Stimulated activated CD4-positive, alpha-beta T cell treated with anti-CD3 and anti-CD28 coated beads, Interleukin-12 subunit alpha, Interleukin-12 subunit beta, amount 100 ng/mL, for 4 hours (primary cell): ENCODE results near the gene UBE2E1.

Experiments used
- DNase-seq: peaks from one replicate; pipeline ENCODE4 v3.0.0-alpha.2; 2020

The UBE2E1 gene

GRCh38 chr3:23805633-23806533 lies at the start of gene UBE2E1:
Gene UBE2E1, plus strand, starts transcription at chr3:23805955. Its CDS starts 1,315 bp downstream, at chr3:23807270.
- peak; percentile 54 for DNase-seq

GRCh38 chr3:23756206-23756840 lies 49.4 kb upstream of the UBE2E1 start:
- DNase-seq, result no peak

DNA sequence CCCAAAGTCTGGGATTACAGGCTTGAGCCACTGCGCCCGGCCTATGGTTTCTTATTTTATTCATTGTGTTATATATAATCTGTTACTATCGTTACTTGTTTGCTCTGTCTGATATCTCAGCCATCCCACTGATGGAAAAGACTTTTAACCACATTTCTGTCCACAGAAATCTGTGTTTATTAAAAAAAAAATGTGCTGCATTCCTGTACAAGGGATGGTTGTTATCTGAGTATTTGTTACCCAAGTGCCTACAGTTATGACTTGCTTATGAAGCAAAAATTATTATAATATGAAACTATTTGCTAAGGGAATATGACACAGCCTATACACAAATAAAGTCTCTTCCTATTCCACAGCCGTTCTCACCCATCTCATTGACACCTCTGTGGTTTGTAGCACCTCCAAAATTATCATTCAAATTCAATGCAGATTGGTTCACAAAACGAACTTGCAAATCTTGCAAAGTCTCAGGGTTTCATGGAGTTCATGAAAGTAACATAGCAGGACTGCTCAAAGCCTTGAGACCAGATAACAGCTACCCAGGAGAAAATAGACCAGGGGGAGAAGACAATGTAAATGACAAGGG lies 47.4 kb upstream of the UBE2E1 start:
- no peak for DNase-seq

DNA sequence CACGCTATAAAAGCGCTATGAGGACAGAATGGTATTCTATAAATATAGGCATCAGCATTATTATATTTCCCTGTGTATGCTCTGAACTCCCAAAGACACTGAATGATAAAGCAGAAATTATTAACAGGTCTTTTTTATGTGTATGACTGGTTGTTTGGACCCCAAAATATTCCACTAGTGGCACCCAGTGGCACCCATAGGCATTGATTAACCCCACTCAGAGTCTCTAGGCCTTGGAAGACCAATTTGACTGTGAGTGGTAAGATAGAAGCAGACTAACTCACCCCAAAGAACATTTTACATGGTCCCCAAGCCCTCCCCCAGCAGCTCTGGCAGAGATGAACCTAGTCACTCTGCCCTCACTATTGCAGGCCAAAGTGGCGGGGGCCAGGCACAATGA lies 45.4 kb upstream of the UBE2E1 start:
- no peak for DNase-seq

- no peak for DNase-seq
Observed at GRCh38 chr3:23760871-23761373, 44.8 kb upstream of the UBE2E1 start.

GRCh38 chr3:23761440-23761896 lies 44.3 kb upstream of the UBE2E1 start:
- DNase-seq, result no peak

DNA sequence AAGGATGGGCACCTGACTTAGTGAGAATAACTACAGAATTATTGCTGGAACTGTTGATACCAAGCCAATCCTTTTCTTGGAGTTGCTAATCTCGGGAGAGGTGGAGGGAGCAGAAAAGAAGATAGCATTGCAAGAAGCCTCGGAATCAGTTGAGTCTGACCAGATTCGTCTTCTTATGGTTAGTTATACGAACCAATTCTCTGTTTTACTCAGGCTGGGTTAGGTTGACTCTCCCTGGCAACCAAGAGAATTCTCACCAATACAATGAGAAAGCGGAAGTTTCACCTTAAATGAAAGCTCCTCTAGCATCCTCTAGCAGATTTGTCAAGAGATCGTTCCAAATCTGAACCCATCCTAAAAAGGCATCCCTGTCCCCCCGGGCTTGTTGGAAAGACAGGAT lies 43.5 kb upstream of the UBE2E1 start:
- no peak for DNase-seq

DNA sequence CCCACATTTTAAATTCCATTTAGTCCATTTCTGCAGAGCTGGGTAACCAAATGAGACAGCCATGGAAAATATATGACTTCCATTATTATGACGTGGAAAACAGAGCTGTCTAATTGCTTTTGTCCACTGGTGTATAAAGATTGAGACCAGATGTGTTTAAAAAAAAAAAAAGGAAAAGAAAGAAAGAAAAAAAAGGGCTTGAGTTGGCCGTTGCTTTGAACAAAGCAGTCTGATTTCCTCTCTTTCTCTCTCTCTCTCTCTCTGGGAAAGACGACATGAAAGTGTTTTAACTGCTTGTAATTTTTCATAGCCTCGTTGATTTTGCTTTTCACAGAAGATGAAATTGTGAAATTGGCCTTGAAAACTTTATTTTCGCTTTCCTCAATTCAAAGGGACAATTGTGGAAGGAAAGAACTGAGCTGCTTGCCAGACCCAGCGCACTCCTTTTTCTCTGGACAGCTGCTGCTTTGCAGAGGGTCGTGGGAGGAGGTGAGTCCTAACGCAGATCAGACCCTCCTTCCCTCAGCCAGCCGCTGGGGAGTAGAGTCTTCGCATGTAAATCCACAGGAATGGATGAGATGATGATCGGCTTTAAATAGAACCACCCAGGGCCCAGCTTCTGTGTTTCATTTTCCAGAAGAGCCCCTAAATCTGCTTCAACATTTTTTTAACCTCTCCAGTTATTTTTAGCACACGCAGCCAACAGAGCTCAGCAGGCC lies 42.8 kb upstream of the UBE2E1 start:
- no peak for DNase-seq

DNA sequence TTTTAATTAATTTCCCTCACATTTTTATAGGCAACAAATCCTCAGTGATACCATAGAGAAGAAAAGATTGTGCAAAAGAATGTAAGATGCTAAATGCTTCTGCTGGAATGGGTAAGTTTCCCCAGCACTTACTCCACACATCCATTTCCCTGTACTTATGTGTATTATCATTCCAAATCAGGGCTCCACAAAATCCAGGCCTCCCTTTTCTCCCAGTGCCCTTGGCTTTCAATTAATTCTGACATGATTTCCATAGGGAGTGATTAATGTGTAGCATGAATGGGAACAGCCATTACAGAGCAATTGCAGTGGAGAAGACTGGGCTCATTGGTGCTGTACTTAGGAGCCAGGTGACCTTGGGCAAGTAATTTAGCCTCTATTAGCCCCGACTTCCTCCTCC lies 41.3 kb upstream of the UBE2E1 start:
- no peak for DNase-seq

DNA sequence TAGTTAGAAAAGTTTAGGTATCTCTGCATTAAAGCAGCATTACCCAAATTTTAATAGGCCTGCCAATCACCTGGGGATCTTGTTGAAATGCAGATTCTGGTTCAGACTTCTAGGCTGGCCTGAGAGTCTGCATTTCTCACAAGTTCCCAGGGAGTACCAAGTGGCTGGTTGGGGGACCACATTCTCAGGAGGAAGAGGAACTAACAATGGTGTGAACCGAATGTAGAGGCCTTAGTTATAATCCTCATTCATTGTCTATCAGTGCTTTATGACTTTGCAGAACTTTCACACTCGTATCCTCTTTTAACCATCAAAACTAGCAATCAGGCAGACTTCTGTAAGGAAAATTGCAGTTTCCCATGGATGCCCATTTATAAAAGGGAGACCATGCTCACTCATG lies 38.2 kb upstream of the UBE2E1 start:
- DNase-seq, result no peak

GRCh38 chr3:23775254-23775909 lies 30.4 kb upstream of the UBE2E1 start:
- DNase-seq, result no peak

- DNase-seq, result no peak
Observed at GRCh38 chr3:23776352-23776891, 29.3 kb upstream of the UBE2E1 start.

- DNase-seq, result no peak
Observed at GRCh38 chr3:23778446-23778845, 27.3 kb upstream of the UBE2E1 start.

- DNase-seq, result no peak
Observed at GRCh38 chr3:23779841-23780240, 25.9 kb upstream of the UBE2E1 start.

- DNase-seq, result no peak
Observed at GRCh38 chr3:23781051-23781450, 24.7 kb upstream of the UBE2E1 start.

DNA sequence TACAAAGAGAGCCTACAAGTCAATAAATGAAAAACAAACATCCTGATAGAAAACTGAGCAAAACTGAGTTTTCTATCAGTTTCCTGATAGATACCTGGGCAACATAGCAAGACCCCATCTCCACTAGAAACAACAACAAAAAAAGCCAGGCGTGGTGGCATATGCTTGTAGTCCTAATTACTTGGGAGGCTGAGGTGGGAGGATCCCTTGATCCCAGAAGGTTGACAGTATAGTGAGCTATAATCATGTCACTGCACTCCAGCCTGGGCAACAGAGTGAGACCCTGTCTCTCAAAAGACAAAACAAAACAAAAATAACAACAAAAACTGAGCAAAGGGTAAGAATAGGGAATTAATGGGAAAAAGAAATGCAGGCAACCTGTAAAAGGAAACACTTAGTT lies 23.9 kb upstream of the UBE2E1 start:
- no peak for DNase-seq

GRCh38 chr3:23785097-23785645 lies 20.6 kb upstream of the UBE2E1 start:
- no peak for DNase-seq

- no peak for DNase-seq
Observed at GRCh38 chr3:23785882-23786281, 19.9 kb upstream of the UBE2E1 start.

DNA sequence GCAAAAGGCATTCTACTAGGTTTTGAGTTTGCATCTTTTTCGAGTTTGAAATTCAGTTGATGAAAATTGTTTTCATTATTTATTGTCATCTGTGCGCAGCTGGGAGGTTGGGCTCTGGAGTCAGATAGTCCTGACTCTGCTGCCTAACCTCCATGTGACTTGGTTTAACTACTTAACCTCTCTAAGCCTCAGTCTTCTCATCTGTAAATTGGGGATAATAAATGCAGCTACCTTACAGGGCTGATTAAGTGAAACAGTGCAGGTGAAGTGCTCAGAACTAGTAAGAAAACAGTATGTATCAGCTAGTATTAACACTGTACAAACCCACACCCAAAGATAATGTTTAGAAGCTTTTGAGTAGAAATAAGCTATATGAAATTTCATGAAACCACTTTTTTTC lies 14.1 kb upstream of the UBE2E1 start:
- DNase-seq, result no peak

- DNase-seq, result no peak
Observed at GRCh38 chr3:23793528-23794134, 12.1 kb upstream of the UBE2E1 start.

GRCh38 chr3:23795096-23795495 lies 10.7 kb upstream of the UBE2E1 start:
- DNase-seq, result no peak
